NB4 (cell line): Measurements from ENCODE around the gene TSNAX.

Experiments used
- DNase-seq: peaks from one replicate; pipeline ENCODE4 v3.0.0; 2010; ENCODE audit warnings: low read depth
- H3K4me3 ChIP-seq: one replicate; pipeline ENCODE4 v1.5.1; 2011; ENCODE audit warnings: mild to moderate bottlenecking, low read depth, low read length, moderate library complexity
- MYC ChIP-seq: IDR thresholded peaks from 2 replicates; pipeline ENCODE4 v1.6.1; 2011; ENCODE audit warnings: low read depth, low read length
- POLR2A ChIP-seq: IDR thresholded peaks from 2 replicates; pipeline ENCODE4 v1.6.1; 2011; ENCODE audit warnings: mild to moderate bottlenecking; ENCODE audit not compliant: insufficient read length; ENCODE audit errors: extremely low read depth
- TF ChIP-seq, protein P1 (sequence below): IDR thresholded peaks from one replicate; pipeline ENCODE4 v1.5.1; 2012; ENCODE audit warnings: low read depth, low read length
- TF ChIP-seq, protein P2 (sequence below): IDR thresholded peaks from 2 replicates; pipeline ENCODE4 v1.6.1; 2011; ENCODE audit warnings: low read depth, low read length

TSNAX gene

DNA sequence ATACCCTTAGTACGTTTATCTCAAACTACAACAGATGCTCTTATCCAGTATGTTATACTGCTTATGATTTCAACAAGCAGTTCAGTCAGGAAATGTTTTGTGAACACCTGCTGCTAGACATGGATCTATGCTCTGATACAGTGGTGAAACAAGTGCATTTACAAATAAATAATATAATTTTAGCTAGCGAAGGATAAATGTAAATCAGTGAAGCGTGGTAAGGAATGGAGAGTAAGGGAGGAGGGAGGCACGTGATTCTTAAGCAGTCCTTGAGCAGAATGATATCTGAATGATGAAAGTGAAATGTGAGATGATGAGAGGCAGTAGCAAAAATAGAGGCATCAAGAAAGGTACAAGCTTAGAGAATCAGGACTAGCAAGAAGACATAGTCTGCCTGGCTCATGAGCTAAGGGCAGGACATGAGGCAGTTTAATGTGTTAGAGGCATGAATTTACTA, 6.3 kb downstream of the TSNAX start:
- TF ChIP-seq, protein P1, sequence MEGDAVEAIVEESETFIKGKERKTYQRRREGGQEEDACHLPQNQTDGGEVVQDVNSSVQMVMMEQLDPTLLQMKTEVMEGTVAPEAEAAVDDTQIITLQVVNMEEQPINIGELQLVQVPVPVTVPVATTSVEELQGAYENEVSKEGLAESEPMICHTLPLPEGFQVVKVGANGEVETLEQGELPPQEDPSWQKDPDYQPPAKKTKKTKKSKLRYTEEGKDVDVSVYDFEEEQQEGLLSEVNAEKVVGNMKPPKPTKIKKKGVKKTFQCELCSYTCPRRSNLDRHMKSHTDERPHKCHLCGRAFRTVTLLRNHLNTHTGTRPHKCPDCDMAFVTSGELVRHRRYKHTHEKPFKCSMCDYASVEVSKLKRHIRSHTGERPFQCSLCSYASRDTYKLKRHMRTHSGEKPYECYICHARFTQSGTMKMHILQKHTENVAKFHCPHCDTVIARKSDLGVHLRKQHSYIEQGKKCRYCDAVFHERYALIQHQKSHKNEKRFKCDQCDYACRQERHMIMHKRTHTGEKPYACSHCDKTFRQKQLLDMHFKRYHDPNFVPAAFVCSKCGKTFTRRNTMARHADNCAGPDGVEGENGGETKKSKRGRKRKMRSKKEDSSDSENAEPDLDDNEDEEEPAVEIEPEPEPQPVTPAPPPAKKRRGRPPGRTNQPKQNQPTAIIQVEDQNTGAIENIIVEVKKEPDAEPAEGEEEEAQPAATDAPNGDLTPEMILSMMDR: no peak
- TF ChIP-seq POLR2A (no peak), MYC (no peak)
- TF ChIP-seq, protein P2, sequence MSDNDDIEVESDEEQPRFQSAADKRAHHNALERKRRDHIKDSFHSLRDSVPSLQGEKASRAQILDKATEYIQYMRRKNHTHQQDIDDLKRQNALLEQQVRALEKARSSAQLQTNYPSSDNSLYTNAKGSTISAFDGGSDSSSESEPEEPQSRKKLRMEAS: no peak
- no peak for DNase-seq
- H3K4me3 ChIP-seq: no peak overlapping the region

DNA sequence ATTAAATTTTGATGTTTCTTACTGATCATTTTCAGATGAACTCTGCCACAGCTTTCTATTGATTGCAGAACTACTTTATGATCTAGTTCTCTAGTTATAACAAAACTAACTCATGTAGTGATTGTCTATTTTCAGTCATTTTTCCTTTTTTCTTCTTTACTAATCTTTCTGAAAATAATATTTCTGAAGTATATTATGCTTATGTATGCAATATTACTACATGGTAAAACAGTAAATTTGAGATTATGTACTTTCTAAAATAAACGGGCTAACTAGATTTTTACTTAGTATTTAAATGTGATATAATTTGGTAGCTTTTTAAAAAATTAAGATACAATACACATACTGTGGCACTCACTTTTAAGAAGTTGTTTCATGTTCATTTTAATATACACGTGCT, 7.6 kb downstream of the TSNAX start:
- TF ChIP-seq POLR2A (no peak), MYC (no peak)
- TF ChIP-seq, protein P1: no peak
- TF ChIP-seq, protein P2: no peak
- no peak overlapping the region for H3K4me3 ChIP-seq

DNA sequence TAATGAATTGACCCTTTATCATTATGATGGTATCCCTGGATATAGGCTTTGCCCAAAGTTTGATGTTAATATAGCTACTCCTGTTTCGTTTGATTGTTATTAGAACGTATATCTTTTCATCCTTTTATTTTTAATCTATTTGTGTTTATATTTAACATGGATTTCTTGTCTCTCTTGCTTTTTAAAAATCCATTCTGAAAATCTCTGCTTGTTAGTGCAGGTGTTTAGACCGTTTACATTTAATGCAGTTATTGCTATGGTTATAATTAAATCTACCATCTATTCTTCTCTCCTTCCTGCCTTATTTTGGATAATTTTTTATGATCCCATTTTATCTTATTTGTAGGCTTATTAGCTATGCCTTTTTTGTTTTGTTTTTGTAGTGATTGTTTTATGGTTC, 12.4 kb downstream of the TSNAX start:
- no peak overlapping the region for H3K4me3 ChIP-seq
- TF ChIP-seq, protein P2: no peak
- TF ChIP-seq, protein P1: no peak
- TF ChIP-seq MYC (no peak), POLR2A (no peak)
- no peak for DNase-seq

More for the DNA sequence above, 7.6 kb downstream of the TSNAX start:
- no peak for DNase-seq

DNA sequence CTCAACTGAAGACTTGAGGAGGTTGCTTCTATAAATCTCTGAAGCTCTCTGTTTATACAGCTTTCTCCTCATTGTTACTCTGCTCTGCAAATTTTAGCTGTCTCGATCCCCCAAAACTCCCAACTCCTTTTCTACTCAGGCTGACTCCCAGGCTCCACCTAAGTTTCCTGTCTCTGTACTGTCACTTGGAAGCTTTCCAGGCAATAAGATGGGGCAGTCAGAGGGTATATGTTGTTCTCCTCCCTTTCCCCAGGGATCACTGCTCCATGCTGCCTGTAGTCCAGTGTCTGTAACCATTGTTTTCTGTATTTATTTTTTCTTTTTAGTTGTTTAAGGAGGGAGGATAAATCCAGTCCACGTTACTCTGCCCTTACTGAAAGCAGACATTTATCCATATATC, 13.4 kb downstream of the TSNAX start:
- DNase-seq: no peak
- H3K4me3 ChIP-seq: no peak overlapping the region
- TF ChIP-seq, protein P2: no peak
- TF ChIP-seq, protein P1: no peak
- no peak for TF ChIP-seq POLR2A
- no peak for TF ChIP-seq MYC

DNA sequence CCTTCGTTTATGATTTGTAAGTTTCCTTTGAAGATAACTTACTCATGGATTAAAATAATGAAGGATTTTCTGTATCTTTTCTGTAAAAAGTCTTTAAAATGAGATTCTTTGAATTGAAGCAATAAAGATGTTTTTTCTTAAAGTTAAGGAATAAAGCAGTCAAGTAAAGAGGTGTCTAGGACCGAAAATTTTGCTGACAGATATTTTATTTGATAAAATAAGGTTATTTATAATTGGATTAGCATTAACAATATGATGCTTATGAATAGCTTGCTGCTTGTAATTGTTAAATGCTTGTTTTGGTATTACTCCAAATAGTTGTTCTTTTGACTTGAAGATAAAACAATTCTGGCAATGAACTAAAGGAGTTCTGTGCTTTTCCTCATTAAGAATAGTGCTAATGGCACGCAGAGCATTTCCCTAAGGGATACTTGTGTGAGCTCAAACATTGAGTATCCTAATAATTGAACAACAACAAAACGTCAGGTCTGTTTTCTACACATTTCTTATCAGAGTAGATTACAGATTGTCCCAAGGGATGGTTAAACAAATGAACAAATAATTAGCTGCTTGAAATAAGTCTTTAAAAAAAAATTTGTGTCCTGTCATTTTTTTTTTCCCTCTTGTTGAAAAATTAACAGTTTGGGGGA, 16.6 kb downstream of the TSNAX start:
- DNase-seq: no peak
- TF ChIP-seq, protein P1: no peak
- TF ChIP-seq MYC (no peak), POLR2A (no peak)
- TF ChIP-seq, protein P2: no peak

More for the DNA sequence above, 16.6 kb downstream of the TSNAX start:
- H3K4me3 ChIP-seq: no peak overlapping the region
